Psoas muscle (tissue), 8 donors: ENCODE measurements around the gene KLHDC3. TPM values are rescaled to one million over a fixed set of nuclear protein-coding genes. Genes with fewer than 3 reads are reported as not detected.

Experiments
- ATAC-seq, 4 donors: fragments of 200-7000 bp; cut with Tn5 transposase; one replicate each; pipeline ENCODE4 v1.9.1; 2020; ENCODE audit warnings: moderate library complexity in 3 of 4, mild to moderate bottlenecking in 2 of 4
- DNase-seq, 2 donors: peaks; one replicate each; pipeline ENCODE4 v3.0.0-alpha.2; 2020
- H3K27ac ChIP-seq: fragments of 200-600 bp; one replicate; pipeline ENCODE4 v1.8.0; 2022
- H3K27me3 ChIP-seq, 3 donors: fragments of 200-600 bp in 1 of 3; one replicate each; pipeline versions ENCODE4 v1.6.1 to v1.8.0; 2013 to 2022; ENCODE audit warnings: low read length in 2 of 3, mild to moderate bottlenecking in 2 of 3, moderate library complexity in 1 of 3; ENCODE audit not compliant: insufficient read depth in 3 of 3
- H3K36me3 ChIP-seq, 2 donors: fragments of 200-600 bp in 1 of 2; one replicate each; pipeline versions ENCODE4 v1.6.1 to v1.8.0; 2013 to 2022; ENCODE audit warnings: low read depth in 1 of 2, mild to moderate bottlenecking in 1 of 2, moderate library complexity in 1 of 2; ENCODE audit not compliant: insufficient read depth in 1 of 2
- H3K4me1 ChIP-seq: fragments of 200-600 bp; one replicate; pipeline ENCODE4 v1.8.0; 2022
- H3K4me3 ChIP-seq: fragments of 200-600 bp; one replicate; pipeline ENCODE4 v1.8.0; 2022; ENCODE audit warnings: mild to moderate bottlenecking
- H3K9me3 ChIP-seq: fragments of 200-600 bp; one replicate; pipeline ENCODE4 v1.8.0; 2022
- WGBS, 3 donors: extraction: QIAGEN DNeasy Blood & Tissue Kit; methylation state at CpG; one replicate each; pipeline versions ENCODE4 v1.1.6 to v1.1.7; 2013; 5-methylcytosine and 5-hydroxymethylcytosine counted together
- intact Hi-C, 2 donors: fragments of 100-400 bp; cut with DNase I; formaldehyde crosslinking; loops; one replicate each; pipeline versions ENCODE4 v1.11.0 to v1.14.2; 2022
- polyA plus RNA-seq, 3 donors: library from polyadenylated mRNA; stranded (reverse); fragments of 200-250 nt; gene quantifications; one replicate each; pipeline ENCODE4 v1.2.3, GENCODE V29; 2013
- total RNA-seq, 4 donors: library from RNA; stranded (reverse); fragmentation: NEBNext Ultra II Directional in 2 of 4; extraction: Animal tissue kit (Norgen Biotek cat#: 25700) in 2 of 4; gene quantifications; one replicate each; pipeline versions ENCODE4 v1.2.1 to v1.2.4, GENCODE V29; 2021 to 2023
- TF ChIP-seq, protein P1 (sequence below): fragments of 200-600 bp; IDR thresholded peaks from one replicate; pipeline ENCODE4 v1.8.0; 2022; ENCODE audit warnings: antibody characterized with exemption
- donor health status: healthy with polysubstance abuse.
- donor health status: DM: no; HTN: no; CAD: no; lungs with moderate emphysema.
- donor health status: Bipolar disorder and iron deficiency.
- donor health status: healthy.
- donor health status: DM: yes; HTN: yes; CAD: no.
- donor health status: DM: no; HTN: no; CAD: no.
- donor health status: DM: no; HTN: no; CAD: no.
- donor health status: DM: yes; HTN: yes; CAD: no.

KLHDC3 gene
- total and polyA plus RNA-seq, 7 donors: 61.7 to 198 (median 97.1) TPM

DNA sequence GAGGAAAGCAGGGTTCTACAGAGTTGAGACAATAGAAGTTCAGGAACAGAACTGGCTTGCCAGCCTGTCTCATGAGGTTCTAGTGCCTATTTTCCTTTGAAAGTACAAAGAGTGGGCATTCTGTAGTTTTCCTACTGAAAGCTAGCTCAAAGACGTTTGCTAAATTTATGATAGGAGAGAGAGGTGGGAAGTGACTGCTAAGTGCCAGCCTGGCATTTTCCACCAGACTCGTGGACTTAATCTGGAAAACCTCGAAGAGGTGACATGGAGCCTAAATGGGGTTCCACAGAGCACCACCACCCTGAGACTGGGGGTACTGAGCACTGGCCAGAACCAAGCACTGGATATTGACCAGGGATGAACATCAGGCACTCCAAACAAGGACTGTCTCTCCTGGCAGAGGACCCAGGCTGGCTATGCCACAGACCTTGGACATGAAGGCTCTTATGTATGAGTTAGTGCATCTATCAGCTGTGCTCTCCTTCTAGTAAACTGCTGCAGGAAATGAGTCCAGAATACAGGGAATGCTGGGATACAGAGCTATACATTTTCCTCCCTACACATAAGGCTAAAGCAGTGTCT lies 42.2 kb upstream of the KLHDC3 start:
- Histone ChIP-seq H3K9me3 (no peaks in the 10 kb centered on the region), H3K27ac (peak overlapping the region; percentile 27), H3K4me3 (no peak overlapping the region), H3K27me3 (no peaks in the 10 kb centered on the region), H3K4me1 (peaks cover 11% of the 10 kb centered on the region), H3K36me3 (peaks cover 0 to 53% of the 10 kb centered on the region in 2 donors)
- no peak for DNase-seq
- peak in 3 of 4 donors; percentile 34 to 71 (median 56) for ATAC-seq
- intact Hi-C loops: loop anchor here in 1 of 2 donors (5.0 kb wide), 2 partner anchors 40 to 65 kb away; no protein-coding TSS in a partner anchor
- WGBS, 3 donors: 68 to 85% (median 77%) methylated on average over 3 of the region's 3 CpGs
- TF ChIP-seq, protein P1, sequence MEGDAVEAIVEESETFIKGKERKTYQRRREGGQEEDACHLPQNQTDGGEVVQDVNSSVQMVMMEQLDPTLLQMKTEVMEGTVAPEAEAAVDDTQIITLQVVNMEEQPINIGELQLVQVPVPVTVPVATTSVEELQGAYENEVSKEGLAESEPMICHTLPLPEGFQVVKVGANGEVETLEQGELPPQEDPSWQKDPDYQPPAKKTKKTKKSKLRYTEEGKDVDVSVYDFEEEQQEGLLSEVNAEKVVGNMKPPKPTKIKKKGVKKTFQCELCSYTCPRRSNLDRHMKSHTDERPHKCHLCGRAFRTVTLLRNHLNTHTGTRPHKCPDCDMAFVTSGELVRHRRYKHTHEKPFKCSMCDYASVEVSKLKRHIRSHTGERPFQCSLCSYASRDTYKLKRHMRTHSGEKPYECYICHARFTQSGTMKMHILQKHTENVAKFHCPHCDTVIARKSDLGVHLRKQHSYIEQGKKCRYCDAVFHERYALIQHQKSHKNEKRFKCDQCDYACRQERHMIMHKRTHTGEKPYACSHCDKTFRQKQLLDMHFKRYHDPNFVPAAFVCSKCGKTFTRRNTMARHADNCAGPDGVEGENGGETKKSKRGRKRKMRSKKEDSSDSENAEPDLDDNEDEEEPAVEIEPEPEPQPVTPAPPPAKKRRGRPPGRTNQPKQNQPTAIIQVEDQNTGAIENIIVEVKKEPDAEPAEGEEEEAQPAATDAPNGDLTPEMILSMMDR: no peak

DNA sequence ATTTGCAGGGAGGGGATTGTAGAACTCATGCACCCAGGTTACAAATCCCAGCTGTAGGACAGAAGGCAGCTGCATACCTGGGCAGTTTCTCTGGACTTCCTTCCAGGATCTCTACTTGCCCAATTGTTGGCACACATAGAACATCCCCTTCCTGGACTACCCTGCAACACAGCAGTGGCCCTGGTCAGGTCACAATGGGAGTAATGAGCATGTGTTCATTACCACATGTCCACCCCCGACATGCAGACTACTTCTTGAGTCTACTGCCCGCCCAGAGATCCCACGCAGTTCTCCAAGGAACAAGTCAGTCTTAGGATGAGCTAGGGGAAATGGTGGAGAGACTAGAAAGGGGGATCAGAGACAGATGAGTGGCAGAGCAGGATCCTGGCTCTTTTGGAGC lies 40.1 kb upstream of the KLHDC3 start:
- H3K27ac ChIP-seq: no peak overlapping the region
- intact Hi-C loops: loop anchor here in 1 of 2 donors (5.0 kb wide), 2 partner anchors 42 to 67 kb away; no protein-coding TSS in a partner anchor
- no peak for ATAC-seq

DNA sequence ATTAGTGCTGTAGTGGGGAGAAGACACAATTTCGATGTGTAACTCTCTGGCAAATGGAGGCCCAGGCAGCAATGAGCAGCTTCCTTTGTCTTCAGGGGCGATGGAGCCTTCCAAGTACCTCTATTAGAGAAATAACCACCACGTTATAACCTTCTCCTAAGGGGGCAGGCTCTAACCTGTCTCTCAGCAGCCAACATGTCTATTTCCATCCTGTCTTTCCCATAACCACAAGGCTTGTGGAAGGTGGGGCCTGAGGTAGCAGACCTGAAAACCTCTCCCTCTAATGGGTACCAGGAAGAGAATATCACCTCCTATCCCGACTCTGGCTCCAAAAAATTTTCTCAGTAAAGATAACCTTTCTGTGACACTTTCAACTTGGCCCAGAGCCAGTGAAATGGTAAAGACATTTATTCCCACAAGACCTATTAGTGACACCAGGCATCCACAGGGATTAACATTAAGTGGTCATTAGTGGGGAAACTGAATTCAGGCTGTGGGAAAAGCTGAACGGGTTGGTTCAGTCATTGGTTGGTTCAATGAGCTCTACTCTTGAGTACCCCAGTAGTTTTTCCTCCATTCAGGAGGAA lies 39.0 kb upstream of the KLHDC3 start:
- H3K27me3 ChIP-seq: no peaks in the 10 kb centered on the region
- 85 to 87% (median 86%) methylated on average over 5 of the region's 5 CpGs for WGBS, 3 donors
- no peaks in the 10 kb centered on the region for H3K9me3 ChIP-seq
- ATAC-seq: no peak
- peaks cover 28% of the 10 kb centered on the region for H3K4me1 ChIP-seq
- DNase-seq: no peak
- no peak overlapping the region for H3K4me3 ChIP-seq
- H3K27ac ChIP-seq: no peak overlapping the region
- intact Hi-C loops: loop anchor here in 1 of 2 donors (5.0 kb wide), 3 partner anchors 43 to 1033 kb away; partner anchors contain the start of gene CCND3
- H3K36me3 ChIP-seq: peaks cover 0 to 27% of the 10 kb centered on the region in 2 donors
- TF ChIP-seq, protein P1: no peak

More for the DNA sequence above, 40.1 kb upstream of the KLHDC3 start:
- peaks cover 0 to 38% of the 10 kb centered on the region in 2 donors for H3K36me3 ChIP-seq
- no peaks in the 10 kb centered on the region for H3K27me3 ChIP-seq
- no peaks in the 10 kb centered on the region for H3K9me3 ChIP-seq
- TF ChIP-seq, protein P1: no peak
- no peak overlapping the region for H3K4me3 ChIP-seq
- WGBS, 3 donors: 85 to 91% (median 87%) methylated on average over 3 of the region's 3 CpGs
- no peak for DNase-seq
- peaks cover 22% of the 10 kb centered on the region for H3K4me1 ChIP-seq

DNA sequence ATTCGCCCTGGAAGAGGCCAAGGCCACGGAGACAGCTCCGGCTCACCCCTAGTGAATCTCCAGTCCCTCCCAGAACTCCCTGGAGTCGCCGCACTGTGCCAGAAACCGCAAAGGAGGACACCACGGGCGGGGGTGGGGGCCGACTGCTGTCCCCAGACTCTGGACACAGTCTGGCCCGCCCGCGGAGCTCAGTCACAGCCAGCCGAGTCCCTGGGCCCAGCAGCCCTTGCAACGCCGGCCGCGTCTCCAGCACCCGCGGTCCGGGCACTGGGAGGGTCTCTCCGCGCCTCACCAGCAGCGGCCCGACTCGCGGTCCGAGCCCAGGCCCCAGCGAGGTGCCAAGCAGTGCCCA lies 35.6 kb upstream of the KLHDC3 start:
- 0 to 1% (median 0%) methylated on average over 22 to 28 of the region's 28 CpGs for WGBS, 3 donors
- Histone ChIP-seq H3K9me3 (no peaks in the 10 kb centered on the region), H3K4me3 (peak overlapping the region; percentile 98), H3K36me3 (peaks cover 0 to 14% of the 10 kb centered on the region in 2 donors), H3K27me3 (no peaks in the 10 kb centered on the region), H3K4me1 (peaks cover 18% of the 10 kb centered on the region), H3K27ac (peak overlapping the region; percentile 98)
- DNase-seq (peak; percentile 69 to 83), ATAC-seq (peak; percentile 71 to 88 (median 82))
- intact Hi-C loops: loop anchor here in 1 of 2 donors (5.0 kb wide), 1 partner anchor 1036 kb away; the partner anchor contains the start of gene CCND3
- TF ChIP-seq, protein P1: no peak
